ENCODE data around the gene TWNK.
"Not testable (repeated sequence)": the region's sequence is repeated elsewhere in the genome, so short reads cannot be mapped to it uniquely, and the experiment has no call there.

TWNK gene

GRCh38 chr10:100972904-100973535 lies 14.3 kb upstream of the TWNK start:
- TF ChIP-seq, protein P1, sequence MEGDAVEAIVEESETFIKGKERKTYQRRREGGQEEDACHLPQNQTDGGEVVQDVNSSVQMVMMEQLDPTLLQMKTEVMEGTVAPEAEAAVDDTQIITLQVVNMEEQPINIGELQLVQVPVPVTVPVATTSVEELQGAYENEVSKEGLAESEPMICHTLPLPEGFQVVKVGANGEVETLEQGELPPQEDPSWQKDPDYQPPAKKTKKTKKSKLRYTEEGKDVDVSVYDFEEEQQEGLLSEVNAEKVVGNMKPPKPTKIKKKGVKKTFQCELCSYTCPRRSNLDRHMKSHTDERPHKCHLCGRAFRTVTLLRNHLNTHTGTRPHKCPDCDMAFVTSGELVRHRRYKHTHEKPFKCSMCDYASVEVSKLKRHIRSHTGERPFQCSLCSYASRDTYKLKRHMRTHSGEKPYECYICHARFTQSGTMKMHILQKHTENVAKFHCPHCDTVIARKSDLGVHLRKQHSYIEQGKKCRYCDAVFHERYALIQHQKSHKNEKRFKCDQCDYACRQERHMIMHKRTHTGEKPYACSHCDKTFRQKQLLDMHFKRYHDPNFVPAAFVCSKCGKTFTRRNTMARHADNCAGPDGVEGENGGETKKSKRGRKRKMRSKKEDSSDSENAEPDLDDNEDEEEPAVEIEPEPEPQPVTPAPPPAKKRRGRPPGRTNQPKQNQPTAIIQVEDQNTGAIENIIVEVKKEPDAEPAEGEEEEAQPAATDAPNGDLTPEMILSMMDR (IDR thresholded peaks at IDR 0.05; ENCODE audit: low read depth, low read length, missing control alignments): no peak
- no peak for DNase-seq (ENCODE audit: low read depth)

GRCh38 chr10:100975397-100975796 lies 11.9 kb upstream of the TWNK start:
- not testable (repeated sequence) for DNase-seq (ENCODE audit: low read depth)

More at GRCh38 chr10:100972904-100973535, 14.3 kb upstream of the TWNK start:
- no peak overlapping the region for H3K4me3 ChIP-seq (ENCODE audit: low read depth, low read length)

GRCh38 chr10:100976906-100977305 lies 10.4 kb upstream of the TWNK start:
- H3K4me3 ChIP-seq (ENCODE audit: low read depth, low read length): no peak overlapping the region
- TF ChIP-seq, protein P1 (IDR thresholded peaks at IDR 0.05; ENCODE audit: low read depth, low read length, missing control alignments): no peak
- no peak for DNase-seq (ENCODE audit: low read depth)

More at GRCh38 chr10:100975397-100975796, 11.9 kb upstream of the TWNK start:
- not testable (repeated sequence) for H3K4me3 ChIP-seq (ENCODE audit: low read depth, low read length)

GRCh38 chr10:100977436-100977835 lies 9.9 kb upstream of the TWNK start:
- no peak overlapping the region for H3K4me3 ChIP-seq (ENCODE audit: low read depth, low read length)
- DNase-seq (ENCODE audit: low read depth): no peak
- TF ChIP-seq, protein P1 (IDR thresholded peaks at IDR 0.05; ENCODE audit: low read depth, low read length, missing control alignments): no peak

- no peak for DNase-seq (ENCODE audit: low read depth)
- TF ChIP-seq, protein P1 (IDR thresholded peaks at IDR 0.05; ENCODE audit: low read depth, low read length, missing control alignments): no peak
- H3K4me3 ChIP-seq (ENCODE audit: low read depth, low read length): no peak overlapping the region
Observed at GRCh38 chr10:100978121-100978900, 9.0 kb upstream of the TWNK start.

DNA sequence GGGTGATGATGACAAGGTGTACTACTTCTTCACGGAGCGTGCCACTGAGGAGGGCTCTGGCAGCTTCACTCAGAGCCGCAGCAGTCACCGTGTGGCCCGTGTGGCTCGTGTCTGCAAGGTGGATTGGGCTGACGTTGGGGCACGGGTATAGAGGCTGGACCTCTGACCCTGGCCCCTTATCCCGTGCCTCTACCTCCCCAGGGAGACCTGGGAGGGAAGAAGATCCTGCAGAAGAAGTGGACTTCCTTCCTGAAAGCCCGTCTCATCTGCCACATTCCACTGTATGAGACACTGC lies 8.5 kb upstream of the TWNK start:
- H3K4me3 ChIP-seq (ENCODE audit: low read depth, low read length): no peak overlapping the region
- TF ChIP-seq, protein P1 (IDR thresholded peaks at IDR 0.05; ENCODE audit: low read depth, low read length, missing control alignments): no peak
- no peak for DNase-seq (ENCODE audit: low read depth)

GRCh38 chr10:100979791-100980272 lies 7.5 kb upstream of the TWNK start:
- DNase-seq (ENCODE audit: low read depth): no peak
- TF ChIP-seq, protein P1 (IDR thresholded peaks at IDR 0.05; ENCODE audit: low read depth, low read length, missing control alignments): no peak
- no peak overlapping the region for H3K4me3 ChIP-seq (ENCODE audit: low read depth, low read length)

Data from GM12864 (cell line).